Astrocyte (in vitro differentiated cells and primary cell): ENCODE measurements around the gene ARHGAP12. TPM values are rescaled to one million over a fixed set of nuclear protein-coding genes. Genes with fewer than 3 reads are reported as not detected.
A peak's percentile ranks its signal among the peaks of the same experiment; 100 is the strongest.

Source experiments
- DNase-seq: peaks from one replicate; pipeline ENCODE4 v3.0.0-alpha.2; 2010; ENCODE audit warnings: low read depth
- FAIRE-seq: peaks from 2 replicates; lab custom pipeline; 2011; peaks lifted over from hg19 to GRCh38; lab: Jason Lieb, UNC
- H2AFZ ChIP-seq: 2 replicates; pipeline ENCODE4 v1.6.0; 2012; ENCODE audit warnings: low read depth, low read length, inconsistent platforms
- H3K27ac ChIP-seq: 2 replicates; pipeline ENCODE4 v1.5.1; 2011; ENCODE audit warnings: low read depth, low read length, inconsistent platforms
- H3K27me3 ChIP-seq: 2 replicates; pipeline ENCODE4 v1.6.0; 2011; ENCODE audit warnings: low read length, inconsistent platforms; ENCODE audit not compliant: insufficient read depth
- H3K36me3 ChIP-seq: 2 replicates; pipeline ENCODE4 v1.5.1; 2011; ENCODE audit warnings: low read length, inconsistent platforms; ENCODE audit not compliant: insufficient read depth
- H3K4me1 ChIP-seq: 2 replicates; pipeline ENCODE4 v1.5.1; 2011; ENCODE audit warnings: low read length, inconsistent platforms; ENCODE audit not compliant: insufficient read depth
- H3K4me2 ChIP-seq: 2 replicates; pipeline ENCODE4 v1.6.0; 2012; ENCODE audit warnings: low read length, inconsistent platforms
- H3K4me3 ChIP-seq: 2 replicates; pipeline ENCODE4 v1.5.1; 2011; ENCODE audit warnings: low read depth, mild to moderate bottlenecking, low read length, inconsistent platforms; ENCODE audit not compliant: insufficient read depth
- H3K79me2 ChIP-seq: 2 replicates; pipeline ENCODE4 v1.6.0; 2012; ENCODE audit warnings: mild to moderate bottlenecking, low read length, inconsistent platforms; ENCODE audit not compliant: insufficient read depth
- H3K9ac ChIP-seq: 2 replicates; pipeline ENCODE4 v1.6.0; 2012; ENCODE audit warnings: mild to moderate bottlenecking, low read length, inconsistent platforms
- H3K9me3 ChIP-seq: 2 replicates; pipeline ENCODE4 v1.5.1; 2012; ENCODE audit warnings: low read depth, mild to moderate bottlenecking, low read length, inconsistent platforms; ENCODE audit not compliant: insufficient read depth
- H4K20me1 ChIP-seq: 2 replicates; pipeline ENCODE4 v1.6.0; 2012; ENCODE audit warnings: low read length, inconsistent platforms; ENCODE audit not compliant: insufficient read depth
- H3K27ac Mint-ChIP-seq: one replicate; pipeline ENCODE4 v1.8.0; 2021; ENCODE audit warnings: mild to moderate bottlenecking, mixed read lengths; ENCODE audit not compliant: unreplicated experiment
- H3K27me3 Mint-ChIP-seq: one replicate; pipeline ENCODE4 v1.8.0; 2021; ENCODE audit warnings: low read depth, mixed read lengths; ENCODE audit not compliant: unreplicated experiment
- H3K36me3 Mint-ChIP-seq: one replicate; pipeline ENCODE4 v1.8.0; 2021; ENCODE audit warnings: low read depth, mixed read lengths; ENCODE audit not compliant: unreplicated experiment
- H3K4me1 Mint-ChIP-seq: one replicate; pipeline ENCODE4 v1.8.0; 2021; ENCODE audit warnings: low read depth, mixed read lengths; ENCODE audit not compliant: unreplicated experiment
- H3K4me3 Mint-ChIP-seq: one replicate; pipeline ENCODE4 v1.8.0; 2021; ENCODE audit warnings: mild to moderate bottlenecking, moderate library complexity, mixed read lengths; ENCODE audit not compliant: unreplicated experiment
- H3K9me3 Mint-ChIP-seq: one replicate; pipeline ENCODE4 v1.8.0; 2021; ENCODE audit warnings: mild to moderate bottlenecking, mixed read lengths; ENCODE audit not compliant: unreplicated experiment
- CTCF ChIP-seq: IDR thresholded peaks from 2 replicates; pipeline ENCODE4 v1.5.1; 2011; ENCODE audit warnings: low read depth, mild to moderate bottlenecking, inconsistent platforms, low read length, moderate library complexity; ENCODE audit not compliant: insufficient read depth
- EZH2 ChIP-seq: IDR thresholded peaks from 2 replicates; pipeline ENCODE4 v1.6.1; 2012; ENCODE audit warnings: mild to moderate bottlenecking, low read length, inconsistent platforms; ENCODE audit not compliant: insufficient read depth
- total RNA-seq: library from RNA; stranded (reverse); gene quantifications from 2 replicates; pipeline ENCODE4 v1.2.1, GENCODE V29; 2021

ARHGAP12 gene
- total RNA-seq, 1 donor from 2014 or later = 24.9 TPM

- no peak overlapping the region for H3K27ac Mint-ChIP-seq
Observed at GRCh38 chr10:31838709-31839108, 89.9 kb downstream of the ARHGAP12 start.

GRCh38 chr10:31838065-31838464 lies 90.6 kb downstream of the ARHGAP12 start:
- Mint-ChIP-seq H3K27ac (no peak overlapping the region), H3K4me3 (no peak overlapping the region), H3K4me1 (peaks cover 6% of the 10 kb centered on the region), H3K27me3 (no peaks in the 10 kb centered on the region), H3K9me3 (peaks cover 1% of the 10 kb centered on the region), H3K36me3 (peaks cover 2% of the 10 kb centered on the region)
- DNase-seq (no peak), FAIRE-seq (no peak)
- no peak overlapping the region for H3K27ac ChIP-seq
- no peaks in the 10 kb centered on the region for H3K4me1 ChIP-seq
- H3K9me3 ChIP-seq = no peaks in the 10 kb centered on the region
- H3K36me3 ChIP-seq = no peaks in the 10 kb centered on the region
- H3K79me2 ChIP-seq = no peaks in the 10 kb centered on the region
- H2AFZ ChIP-seq = no peak overlapping the region
- H3K9ac ChIP-seq = no peak overlapping the region
- TF ChIP-seq EZH2 (no peak), CTCF (no peak)
- H3K27me3 ChIP-seq = no peaks in the 10 kb centered on the region
- no peak overlapping the region for H3K4me2 ChIP-seq
- H3K4me3 ChIP-seq = no peak overlapping the region
- H4K20me1 ChIP-seq = peaks cover 4% of the 10 kb centered on the region

More at GRCh38 chr10:31838709-31839108, 89.9 kb downstream of the ARHGAP12 start:
- H3K27ac ChIP-seq = no peak overlapping the region
- no peak overlapping the region for H2AFZ ChIP-seq
- H3K4me3 ChIP-seq = no peak overlapping the region
- H4K20me1 ChIP-seq = peaks cover 4% of the 10 kb centered on the region
- DNase-seq = no peak
- peaks cover 3% of the 10 kb centered on the region for H3K4me1 Mint-ChIP-seq
- H3K9ac ChIP-seq = no peak overlapping the region
- H3K27me3 Mint-ChIP-seq = no peaks in the 10 kb centered on the region
- H3K36me3 ChIP-seq = no peaks in the 10 kb centered on the region
- H3K4me3 Mint-ChIP-seq = no peak overlapping the region
- no peak overlapping the region for H3K4me2 ChIP-seq
- no peak for FAIRE-seq
- no peaks in the 10 kb centered on the region for H3K4me1 ChIP-seq
- H3K9me3 ChIP-seq = no peaks in the 10 kb centered on the region
- no peaks in the 10 kb centered on the region for H3K9me3 Mint-ChIP-seq
- peaks cover 2% of the 10 kb centered on the region for H3K36me3 Mint-ChIP-seq
- no peaks in the 10 kb centered on the region for H3K79me2 ChIP-seq
- TF ChIP-seq CTCF (no peak), EZH2 (no peak)
- no peaks in the 10 kb centered on the region for H3K27me3 ChIP-seq

GRCh38 chr10:31836569-31837406 lies 91.8 kb downstream of the ARHGAP12 start:
- Histone ChIP-seq H3K9me3 (no peaks in the 10 kb centered on the region), H3K79me2 (no peaks in the 10 kb centered on the region), H3K9ac (no peak overlapping the region), H4K20me1 (peaks cover 4% of the 10 kb centered on the region), H3K27me3 (no peaks in the 10 kb centered on the region), H3K36me3 (no peaks in the 10 kb centered on the region), H3K4me2 (no peak overlapping the region), H2AFZ (peak overlapping the region; percentile 8), H3K4me3 (no peak overlapping the region), H3K27ac (no peak overlapping the region), H3K4me1 (no peaks in the 10 kb centered on the region)
- Mint-ChIP-seq H3K4me1 (peaks cover 6% of the 10 kb centered on the region), H3K27ac (no peak overlapping the region), H3K27me3 (no peaks in the 10 kb centered on the region), H3K36me3 (peaks cover 2% of the 10 kb centered on the region), H3K4me3 (no peak overlapping the region), H3K9me3 (peaks cover 1% of the 10 kb centered on the region)
- TF ChIP-seq CTCF (peak; percentile 78), EZH2 (no peak)
- peak; percentile 13 for DNase-seq
- FAIRE-seq = no peak
